Measurements from ENCODE around the gene ERGIC2.
"Not testable (repeated sequence)": the region's sequence is repeated elsewhere in the genome, so short reads cannot be mapped to it uniquely, and the experiment has no call there.

ERGIC2 gene, protein sequence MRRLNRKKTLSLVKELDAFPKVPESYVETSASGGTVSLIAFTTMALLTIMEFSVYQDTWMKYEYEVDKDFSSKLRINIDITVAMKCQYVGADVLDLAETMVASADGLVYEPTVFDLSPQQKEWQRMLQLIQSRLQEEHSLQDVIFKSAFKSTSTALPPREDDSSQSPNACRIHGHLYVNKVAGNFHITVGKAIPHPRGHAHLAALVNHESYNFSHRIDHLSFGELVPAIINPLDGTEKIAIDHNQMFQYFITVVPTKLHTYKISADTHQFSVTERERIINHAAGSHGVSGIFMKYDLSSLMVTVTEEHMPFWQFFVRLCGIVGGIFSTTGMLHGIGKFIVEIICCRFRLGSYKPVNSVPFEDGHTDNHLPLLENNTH

DNA sequence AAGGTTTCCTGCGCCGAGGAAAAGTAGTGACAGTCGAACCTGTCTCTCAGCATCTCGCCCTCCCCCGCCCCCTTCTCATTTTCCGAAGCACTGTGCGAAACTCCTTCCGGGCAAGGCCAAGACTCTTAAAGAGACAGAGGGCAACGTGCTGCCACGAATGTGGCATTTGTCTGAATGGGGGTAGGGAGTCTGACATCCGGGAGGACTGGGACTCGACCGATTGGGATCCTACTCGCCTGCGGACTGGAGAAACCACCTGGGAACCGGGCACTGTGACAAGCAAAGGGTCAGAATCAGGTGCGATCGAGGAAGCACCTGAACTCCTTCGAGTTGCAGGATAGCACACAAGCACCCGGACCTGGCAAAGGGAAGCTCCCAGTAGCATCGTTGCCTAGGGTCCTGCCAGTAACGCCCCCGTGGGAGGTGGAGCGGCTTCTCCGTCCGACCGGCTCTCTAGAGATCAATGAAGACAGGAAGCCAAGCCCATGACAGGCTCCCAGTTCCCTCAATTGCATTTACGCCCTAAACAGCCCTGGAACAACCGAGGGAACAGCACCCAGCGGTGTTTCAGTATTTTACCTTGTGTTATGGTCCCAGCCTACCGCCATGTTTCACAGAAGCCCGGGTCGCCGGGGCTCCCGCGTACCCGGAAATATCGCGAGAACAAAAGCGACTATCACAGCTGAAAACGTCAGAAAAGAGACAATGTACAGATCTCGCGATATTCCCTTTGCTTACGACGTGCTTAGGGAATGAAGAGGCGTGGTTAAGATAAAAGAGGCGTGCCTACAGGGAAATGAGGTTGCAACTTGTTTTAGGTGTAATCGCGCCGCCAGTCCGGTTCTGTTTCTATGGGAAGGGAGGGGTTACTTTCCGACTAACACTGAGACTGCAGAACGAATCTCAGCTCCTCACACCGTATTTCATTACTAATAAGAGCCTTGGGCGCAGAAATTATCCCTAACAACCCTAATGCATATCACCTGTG, at the start of gene ERGIC2:
Gene ERGIC2 (minus strand): TSS at position 637 of the 988 bp plus-strand sequence. CDS start 9,539 bp downstream, outside the sequence.
- peak; percentile 100 for DNase-seq

DNA sequence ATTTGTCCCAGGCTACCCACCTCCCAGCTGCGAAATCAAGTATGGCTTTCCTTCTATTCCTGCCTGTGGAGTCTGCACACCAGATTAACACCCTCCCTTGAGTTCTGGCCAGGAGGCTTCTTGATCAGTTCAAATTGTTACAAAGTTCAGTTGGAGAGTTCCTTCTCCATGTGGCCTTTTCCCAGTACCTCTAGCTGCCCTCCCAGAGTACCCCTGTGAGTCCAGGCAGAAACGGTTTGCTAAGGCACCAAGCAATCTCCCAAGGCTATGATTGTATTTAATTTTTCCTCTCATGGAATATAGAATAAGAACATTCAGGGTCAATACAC, 49.7 kb upstream of the ERGIC2 start:
- no peak for DNase-seq

DNA sequence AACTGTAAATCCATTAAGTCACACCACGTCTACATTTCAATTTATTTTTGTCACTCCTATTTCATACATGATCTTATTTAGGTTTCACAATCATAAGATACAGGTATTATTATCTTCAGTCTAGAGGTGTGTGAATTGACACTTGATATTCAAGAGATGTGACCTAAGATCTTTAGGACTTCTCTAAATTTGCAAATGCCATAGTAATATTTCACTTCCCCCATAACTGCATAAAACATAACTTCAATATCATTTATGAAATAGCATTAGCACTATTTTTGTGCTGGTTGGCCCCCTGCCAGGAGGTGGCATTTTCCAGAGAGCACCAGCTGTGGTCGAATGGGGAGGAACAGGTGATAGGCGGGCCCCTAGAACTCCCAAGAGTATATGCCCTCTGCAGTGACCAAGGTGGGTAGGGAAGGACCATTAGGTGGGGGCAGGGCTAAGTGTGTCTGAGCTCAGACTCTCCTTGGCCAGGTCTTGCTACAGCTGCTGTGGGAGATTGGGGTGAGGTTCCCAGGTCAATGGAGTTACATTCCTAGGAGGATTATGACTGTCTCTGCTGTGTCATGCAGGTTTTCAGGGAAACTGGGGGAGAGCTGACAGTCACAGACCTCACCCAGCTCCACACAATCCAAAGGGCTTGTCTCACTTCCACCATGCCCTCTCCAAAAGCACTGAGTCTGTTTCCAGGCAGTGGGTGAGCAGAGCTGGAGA, 49.2 kb upstream of the ERGIC2 start:
- DNase-seq, result peak in 1 of 2 experiments; percentile 40

DNA sequence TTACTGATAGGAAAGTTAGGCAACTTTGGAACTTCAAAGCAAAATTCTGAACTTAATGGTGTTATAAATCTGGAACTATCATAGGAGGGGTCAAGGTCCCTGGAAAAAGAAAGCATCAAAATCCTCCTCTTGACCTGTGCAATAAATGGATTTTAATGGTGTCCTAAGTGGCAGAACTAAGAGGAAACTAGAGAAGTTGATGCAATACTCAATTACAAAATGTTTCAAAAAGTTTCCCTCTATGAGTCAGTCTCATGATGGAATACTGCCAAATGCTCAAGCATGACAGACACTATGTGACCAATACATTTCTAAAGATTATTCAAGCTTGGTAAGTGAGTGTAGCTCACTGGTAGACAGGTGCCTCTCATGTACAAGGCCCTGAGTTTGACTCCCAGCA, 47.7 kb upstream of the ERGIC2 start:
- no peak for DNase-seq

DNA sequence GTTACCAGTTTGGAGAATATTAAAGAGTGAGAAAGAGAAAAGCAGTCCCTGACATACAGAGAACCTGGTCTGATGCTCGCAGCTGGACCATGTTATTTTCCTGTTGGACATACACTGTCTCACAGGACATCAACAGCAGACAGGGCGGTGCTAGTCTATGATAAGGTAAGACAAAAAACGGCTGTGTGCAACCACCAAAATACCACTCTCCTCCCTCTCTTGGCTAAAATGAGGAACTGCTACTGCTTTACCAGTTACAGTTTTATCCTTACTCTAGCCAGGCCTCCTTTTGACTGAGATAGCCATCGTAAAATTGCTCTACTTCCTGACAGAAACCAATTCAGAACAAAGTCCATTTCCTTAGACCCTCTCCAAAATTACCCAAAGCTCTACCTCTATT, 47.0 kb upstream of the ERGIC2 start:
- peak in 1 of 2 experiments; percentile 7 for DNase-seq

DNA sequence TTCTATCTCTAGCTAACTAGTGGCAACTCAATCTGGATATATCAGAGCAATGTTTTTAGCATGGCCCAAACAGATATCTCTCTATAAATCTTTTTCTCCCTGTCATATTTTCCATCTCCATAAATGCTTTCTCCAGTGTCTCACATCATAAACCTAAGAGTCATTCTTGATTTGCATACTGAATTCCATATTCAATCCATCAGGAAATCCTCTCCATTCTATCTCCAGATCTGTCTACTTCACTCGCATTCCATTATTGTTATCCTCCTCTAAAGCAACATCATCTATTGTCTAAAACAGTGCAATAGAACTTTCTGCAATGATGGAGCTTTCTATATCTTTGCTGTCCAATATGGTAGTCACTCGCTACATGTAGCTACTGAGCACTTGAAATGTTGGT, 45.5 kb upstream of the ERGIC2 start:
- no peak for DNase-seq

DNA sequence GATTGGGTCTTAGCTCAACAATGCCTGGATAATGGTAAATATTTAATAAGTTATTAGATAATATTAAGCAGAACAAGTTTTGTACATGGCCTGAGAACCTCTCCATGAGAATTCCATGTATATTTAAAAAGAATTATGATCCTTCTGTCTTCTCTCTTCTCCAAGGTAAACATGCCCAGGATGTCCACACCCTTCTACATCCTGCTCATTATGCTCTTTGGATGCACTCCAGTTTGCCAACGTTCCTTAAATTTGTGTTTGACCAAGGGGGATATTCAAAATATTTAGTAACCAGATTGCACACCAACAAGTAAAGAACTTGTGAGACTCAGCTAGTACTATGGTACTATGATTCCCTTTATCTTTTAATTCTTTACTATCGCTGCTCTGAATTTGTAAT, 44.8 kb upstream of the ERGIC2 start:
- no peak for DNase-seq

DNA sequence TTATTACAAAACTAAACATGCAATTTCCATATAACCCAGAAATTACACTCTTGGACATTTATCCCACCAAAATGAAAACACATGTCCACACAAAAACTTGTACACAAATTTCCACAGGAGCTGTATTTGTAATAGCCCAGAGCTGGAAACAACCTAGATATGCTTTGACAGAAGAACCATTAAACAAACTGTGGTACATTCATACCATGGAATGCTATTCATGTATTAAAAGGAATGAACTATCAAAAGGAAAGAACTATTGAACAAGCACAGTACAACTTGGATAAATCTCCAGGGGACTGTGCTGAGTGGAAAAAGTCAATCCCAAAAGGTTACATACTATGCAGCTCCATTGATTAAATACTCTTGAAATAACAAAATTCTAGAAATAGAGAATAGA, 35.8 kb upstream of the ERGIC2 start:
- no peak for DNase-seq

DNA sequence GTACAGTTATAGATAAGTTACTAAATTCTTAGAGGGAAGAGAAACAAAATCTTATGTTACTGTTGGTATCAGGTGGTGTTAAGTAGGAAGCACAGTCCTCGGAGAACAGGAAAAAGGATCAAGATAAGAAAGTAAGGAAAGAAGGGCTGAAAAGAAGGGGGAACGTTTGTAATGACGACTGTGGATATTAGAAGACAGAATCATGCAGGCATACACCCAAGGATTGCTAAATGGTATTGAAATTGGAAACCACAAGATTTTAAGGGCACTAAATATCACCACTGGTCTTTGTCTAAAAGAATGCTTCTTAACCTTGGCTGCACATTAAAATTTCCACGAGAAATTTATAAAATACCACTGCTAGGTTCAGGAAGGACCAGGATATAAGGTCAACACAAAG, 34.1 kb upstream of the ERGIC2 start:
- no peak for DNase-seq

DNA sequence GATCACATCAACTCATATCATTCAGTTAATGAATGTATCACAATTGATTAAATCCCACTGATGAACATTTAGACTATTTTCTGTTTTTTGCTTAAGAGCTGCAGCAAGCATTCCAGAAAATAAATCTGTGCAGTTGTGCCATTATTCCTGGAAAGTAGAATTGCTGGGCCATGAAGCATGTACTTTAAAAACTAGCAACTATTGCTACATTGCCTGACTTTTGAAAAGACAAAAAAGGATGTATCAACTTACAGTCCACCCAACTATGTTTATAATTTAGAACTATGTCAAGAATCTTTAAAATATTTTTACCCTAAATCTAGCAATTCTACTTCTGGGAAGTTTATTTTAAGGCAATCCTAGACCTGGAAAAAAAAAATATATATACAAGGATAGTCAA, 33.4 kb upstream of the ERGIC2 start:
- DNase-seq, result no peak

DNA sequence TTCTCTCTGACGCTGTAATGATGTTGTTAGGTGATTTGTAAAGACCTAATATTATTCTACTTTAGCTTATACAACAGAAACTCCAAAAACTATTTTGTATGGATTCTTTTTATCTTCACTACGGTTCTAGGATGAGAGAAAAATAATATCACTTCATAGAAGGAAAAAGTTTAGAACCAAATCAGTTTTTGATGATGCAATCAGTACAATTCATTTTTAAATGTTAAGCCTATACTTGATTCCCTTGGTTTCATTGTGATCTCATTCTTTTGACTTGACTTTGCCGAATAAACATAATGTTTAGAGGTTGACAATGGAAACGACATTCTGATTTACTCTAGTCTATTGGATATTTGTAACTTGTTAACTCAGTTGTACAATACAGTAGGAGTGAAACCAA, 24.6 kb upstream of the ERGIC2 start:
- no peak for DNase-seq

DNA sequence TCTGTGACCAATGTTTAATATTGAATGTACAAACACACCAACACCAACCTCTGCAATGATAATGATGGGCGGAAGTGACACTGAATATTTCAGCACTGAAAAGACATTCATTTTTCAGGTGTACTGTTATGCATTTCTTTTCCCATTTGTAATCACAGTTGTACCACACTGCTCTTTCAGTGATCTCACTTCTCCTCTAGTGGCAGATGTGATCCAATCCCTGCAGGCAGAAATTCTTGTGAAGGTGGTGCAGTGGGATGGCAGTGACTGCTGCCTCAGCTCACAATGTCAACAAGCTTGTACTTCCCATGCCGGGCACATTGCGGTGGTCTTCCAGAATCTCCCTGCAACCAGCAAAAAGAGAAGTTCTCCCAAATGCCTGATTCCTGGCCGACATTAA, 23.0 kb upstream of the ERGIC2 start:
- DNase-seq, result no peak

DNA sequence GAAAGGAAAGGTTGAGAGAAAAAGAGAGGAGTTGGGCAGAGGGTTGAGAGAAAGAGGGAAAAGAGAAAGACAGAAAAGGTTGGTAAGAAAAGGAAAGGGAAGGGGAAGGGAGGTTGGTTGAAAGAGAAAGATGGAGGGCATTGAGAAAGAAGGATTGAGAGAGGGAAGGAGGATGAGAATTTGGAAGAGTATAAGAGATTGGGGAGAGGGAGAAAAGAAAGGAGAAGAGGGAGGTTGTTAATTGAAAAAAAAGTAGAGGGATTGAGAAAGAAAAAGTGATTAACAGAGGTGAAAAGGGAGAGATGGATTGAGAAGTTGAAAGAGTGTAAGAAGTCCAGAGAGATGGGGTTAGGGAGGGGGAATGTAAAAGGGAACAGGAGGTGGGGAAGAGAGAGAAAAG, 21.5 kb upstream of the ERGIC2 start:
- DNase-seq, result no peak

DNA sequence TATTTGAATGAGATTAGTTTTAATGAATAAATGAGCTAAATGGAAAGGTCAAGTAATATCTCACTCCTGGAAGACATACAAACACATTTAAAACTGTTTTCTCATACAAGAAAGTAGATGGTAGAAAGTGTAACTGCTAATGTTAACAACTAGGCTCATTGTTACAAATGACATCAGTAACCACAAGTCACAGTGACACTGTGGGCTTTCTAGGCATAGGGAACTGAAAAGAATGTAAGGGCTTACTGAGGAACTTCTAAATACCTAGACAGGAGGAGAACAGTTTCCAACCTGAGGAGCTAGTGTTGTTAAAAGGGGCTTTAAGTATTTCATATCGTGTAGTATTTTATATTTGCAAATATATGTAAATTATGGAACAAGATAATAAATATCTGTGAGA, 17.5 kb upstream of the ERGIC2 start:
- DNase-seq, result no peak

DNA sequence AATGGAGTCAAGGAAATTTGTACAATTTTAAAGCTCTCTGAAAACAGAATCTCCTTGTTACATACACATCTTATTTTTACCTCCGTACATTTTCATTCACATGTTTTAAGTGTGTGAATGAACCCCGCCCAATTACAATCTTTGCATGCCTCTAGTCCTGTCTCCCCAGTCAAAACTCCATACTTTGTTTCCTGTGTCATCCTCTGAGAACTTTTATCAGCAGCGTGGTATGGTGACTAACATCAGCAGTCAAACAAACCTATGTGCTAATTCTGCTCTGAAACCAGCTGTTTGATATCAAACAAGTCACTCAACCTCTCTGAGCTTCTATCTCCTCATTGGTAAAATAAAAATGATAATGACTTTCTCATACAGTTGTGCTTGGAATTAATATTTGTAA, 15.8 kb upstream of the ERGIC2 start:
- no peak for DNase-seq

DNA sequence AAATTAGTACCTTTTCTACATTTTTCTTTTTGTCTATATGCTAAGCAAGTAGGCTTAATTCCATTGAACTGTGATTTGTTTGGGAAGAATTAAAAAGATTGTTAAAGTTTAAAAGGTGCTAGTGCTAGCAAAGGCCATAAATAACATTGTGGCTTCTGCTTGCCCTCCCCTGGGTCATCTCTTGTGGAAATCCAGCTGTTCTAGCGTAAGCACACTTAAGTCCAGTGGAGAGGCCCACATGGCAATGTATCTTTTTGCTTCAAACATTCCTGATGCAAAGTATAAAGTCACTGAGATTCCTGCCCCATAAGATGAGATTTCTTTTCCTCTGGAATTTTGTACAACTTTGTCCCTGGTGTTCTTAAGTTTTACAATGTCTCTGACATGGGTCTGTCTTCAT, 14.4 kb upstream of the ERGIC2 start:
- no peak for DNase-seq

DNA sequence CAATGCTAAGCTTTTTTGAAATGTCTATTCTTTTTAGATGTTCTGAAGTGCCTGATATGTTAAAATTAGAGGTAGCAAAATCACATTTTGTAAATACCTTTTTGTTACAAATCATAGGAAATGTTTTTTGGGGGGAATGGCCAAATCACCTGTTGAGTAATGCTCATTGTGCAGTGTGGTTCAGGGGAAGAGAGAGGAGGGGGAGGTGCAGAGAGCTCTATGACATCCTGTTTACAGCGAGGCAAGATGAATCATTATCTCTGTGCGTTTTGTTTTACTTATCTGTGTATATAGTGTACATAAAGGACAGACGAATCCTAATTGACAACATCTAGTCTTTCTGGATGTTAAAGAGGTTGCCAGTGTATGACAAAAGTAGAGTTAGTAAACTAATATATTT, 9.4 kb upstream of the ERGIC2 start:
- DNase-seq, result not testable (repeated sequence)

DNA sequence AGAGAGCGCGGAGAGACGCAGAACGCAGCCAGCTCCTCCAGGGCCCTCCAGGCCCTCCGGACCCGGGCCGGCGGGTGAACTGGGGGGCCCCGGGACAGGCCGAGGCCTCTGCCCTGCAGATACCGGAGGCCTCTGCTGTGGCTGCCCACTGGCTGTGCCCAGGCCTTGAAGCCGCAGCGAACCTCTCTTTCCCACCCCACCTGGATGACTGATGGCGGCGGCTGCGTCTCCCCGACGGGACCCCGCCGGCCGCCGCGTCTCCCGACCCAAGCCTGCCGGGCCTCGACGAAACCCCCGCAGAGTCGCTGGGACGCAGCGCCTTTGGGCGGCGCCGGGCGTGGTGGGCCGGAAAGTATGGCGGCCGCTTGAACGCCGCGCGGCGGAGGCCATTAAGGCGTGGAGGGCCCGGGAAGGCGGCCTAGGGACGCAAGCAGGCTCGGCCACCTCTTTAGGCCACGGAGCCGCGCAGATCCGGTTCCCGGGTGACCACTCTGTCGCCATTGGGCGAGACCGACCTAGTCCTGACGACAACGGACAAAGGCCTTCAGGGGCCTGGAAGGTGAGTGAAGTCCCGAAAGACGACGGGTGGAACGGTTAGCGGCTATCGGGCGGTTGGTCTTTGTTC, 8.4 kb upstream of the ERGIC2 start:
- no peak for DNase-seq

DNA sequence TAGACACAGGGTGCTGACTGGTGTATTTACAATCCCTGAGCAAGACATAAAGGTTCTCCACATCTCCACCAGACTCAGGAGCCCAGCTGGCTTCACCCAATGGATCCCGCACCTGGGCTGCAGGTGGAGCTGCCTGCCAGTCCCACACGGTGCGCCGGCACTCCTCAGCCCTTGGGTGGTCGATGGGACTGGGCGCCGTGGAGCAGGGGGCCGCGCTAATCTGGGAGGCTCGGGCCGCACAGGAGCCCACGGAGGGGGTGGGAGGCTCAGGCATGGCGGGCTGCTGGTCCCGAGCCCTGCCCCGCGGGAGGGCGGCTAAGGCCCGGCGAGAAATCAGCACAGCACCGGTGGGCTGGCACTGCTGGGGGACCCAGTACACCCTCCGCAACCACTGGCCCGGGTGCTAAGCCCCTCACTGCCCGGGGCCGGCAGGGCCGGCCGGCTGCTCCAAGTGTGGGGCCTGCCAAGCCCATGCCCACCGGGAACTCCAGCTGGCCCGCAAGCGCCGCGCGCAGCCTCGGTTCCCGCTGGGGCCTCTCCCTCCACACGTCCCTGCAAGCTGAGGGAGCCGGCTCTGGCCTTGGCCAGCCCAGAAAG, 5.2 kb upstream of the ERGIC2 start:
- not testable (repeated sequence) for DNase-seq

DNA sequence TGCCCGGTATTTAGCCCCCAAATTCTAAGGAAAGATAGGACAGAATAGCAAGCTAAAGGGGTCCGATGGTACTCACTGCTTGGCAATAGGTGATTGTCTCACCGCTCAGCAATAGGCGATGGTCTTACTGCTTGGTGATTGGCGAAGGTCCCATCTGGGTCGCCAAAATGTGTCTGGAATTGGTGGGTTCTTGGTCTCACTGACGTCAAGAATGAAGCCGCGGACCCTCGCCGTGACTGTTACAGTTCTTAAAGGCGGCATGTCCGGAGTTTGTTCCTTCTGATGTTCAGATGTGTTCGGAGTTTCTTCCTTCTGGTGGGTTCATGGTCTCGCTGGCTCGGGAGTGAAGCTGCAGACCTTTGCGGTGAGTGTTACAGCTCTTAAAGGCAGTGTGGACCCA, 4.2 kb upstream of the ERGIC2 start:
- not testable (repeated sequence) for DNase-seq

DNA sequence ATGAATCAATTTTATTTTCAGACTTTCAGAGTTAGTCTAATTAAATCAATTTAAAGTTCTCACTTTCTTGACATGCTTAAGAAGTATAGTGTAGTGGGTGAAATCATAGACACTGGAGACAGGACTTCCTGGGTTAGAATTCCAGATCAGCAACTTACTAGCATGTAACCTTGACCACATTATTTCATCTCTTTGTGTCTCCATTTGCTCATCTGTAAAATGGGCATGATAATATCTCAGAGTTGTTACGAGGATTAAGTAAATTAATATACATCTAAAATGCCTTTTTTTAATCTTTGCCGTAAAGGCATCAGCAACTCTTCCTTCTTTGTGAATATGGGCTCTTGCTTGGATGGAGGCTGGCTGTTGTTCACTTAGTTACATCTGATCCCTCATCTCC, 1.3 kb upstream of the ERGIC2 start:
- DNase-seq, result no peak

DNA sequence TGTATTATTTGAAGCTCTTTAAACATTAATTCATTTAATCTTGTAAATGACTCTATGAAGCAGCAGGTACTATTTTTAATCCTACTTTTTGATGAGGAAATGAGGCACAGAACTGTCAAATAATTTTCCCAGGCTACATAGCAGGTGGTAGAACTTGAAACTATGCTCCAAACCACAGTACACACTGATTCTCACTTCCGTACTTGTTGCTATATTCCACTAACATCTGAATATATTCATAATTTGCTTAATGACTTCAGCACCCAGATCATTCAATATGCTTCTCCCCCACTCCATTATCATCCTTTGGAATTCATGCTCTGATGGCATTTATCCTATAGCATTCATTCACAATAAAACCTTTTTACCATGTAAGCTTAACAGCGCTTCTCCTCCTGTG, 4.9 kb downstream of the ERGIC2 start:
- DNase-seq, result no peak

DNA sequence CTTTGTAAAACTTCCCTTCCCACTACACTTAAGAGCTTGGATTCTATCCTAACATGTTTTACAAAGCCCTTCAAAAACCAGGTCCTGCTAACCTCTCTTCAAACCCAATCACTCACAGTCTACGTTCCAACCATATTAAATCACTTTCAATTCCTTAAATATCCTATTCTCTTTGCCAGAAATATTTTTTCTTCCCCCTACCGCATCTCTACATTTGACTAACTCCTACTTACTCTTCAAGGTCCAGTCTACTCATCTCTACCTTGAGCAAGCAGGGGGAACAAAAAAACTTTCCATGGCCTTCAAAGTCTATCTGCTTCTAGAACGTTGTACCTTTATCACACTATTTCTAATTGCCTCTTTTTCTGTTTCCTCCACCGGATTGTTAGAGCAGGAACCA, 6.1 kb downstream of the ERGIC2 start:
- DNase-seq, result no peak

Measured in SHP77 (cell line).